ENCODE results near the gene SNPH. TPM values are rescaled to one million over a fixed set of nuclear protein-coding genes. Genes with fewer than 3 reads are reported as not detected.

SNPH gene
- total RNA-seq, 4 donors from 2014 or later, result 2.1 to 14.0 (median 4.5) TPM

GRCh38 chr20:1225783-1226654, 40.1 kb upstream of the SNPH start, which contains the start of gene RAD21L1:
Gene RAD21L1, plus strand, starts transcription at chr20:1226044. Its CDS starts 2,410 bp downstream, at chr20:1228454.
- Histone ChIP-seq H3K9me3 (no peaks in the 10 kb centered on the region), H3K4me1 (peaks cover 0 to 14% of the 10 kb centered on the region in 2 donors), H3K4me3 (peak within 1 kb of the TSS; percentile 28 to 43), H3K36me3 (no peaks in the 10 kb centered on the region), H3K27ac (peak within 1 kb of the TSS in 1 of 2 donors; percentile 56), H3K27me3 (peaks cover 0 to 37% of the 10 kb centered on the region in 2 donors)
- intact Hi-C loops (cut with DNase I; ENCODE audit: low total_unique reads), result no loop called here
- peak in 1 of 2 donors; percentile 18 for TF ChIP-seq POLR2A (IDR thresholded peaks at IDR 0.05)
- TF ChIP-seq, protein P1, sequence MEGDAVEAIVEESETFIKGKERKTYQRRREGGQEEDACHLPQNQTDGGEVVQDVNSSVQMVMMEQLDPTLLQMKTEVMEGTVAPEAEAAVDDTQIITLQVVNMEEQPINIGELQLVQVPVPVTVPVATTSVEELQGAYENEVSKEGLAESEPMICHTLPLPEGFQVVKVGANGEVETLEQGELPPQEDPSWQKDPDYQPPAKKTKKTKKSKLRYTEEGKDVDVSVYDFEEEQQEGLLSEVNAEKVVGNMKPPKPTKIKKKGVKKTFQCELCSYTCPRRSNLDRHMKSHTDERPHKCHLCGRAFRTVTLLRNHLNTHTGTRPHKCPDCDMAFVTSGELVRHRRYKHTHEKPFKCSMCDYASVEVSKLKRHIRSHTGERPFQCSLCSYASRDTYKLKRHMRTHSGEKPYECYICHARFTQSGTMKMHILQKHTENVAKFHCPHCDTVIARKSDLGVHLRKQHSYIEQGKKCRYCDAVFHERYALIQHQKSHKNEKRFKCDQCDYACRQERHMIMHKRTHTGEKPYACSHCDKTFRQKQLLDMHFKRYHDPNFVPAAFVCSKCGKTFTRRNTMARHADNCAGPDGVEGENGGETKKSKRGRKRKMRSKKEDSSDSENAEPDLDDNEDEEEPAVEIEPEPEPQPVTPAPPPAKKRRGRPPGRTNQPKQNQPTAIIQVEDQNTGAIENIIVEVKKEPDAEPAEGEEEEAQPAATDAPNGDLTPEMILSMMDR (IDR thresholded peaks at IDR 0.05), result no peak
- DNase-seq, result peak; percentile 73 to 75

- Histone ChIP-seq H3K4me3 (no peak overlapping the region), H3K27ac (no peak overlapping the region), H3K27me3 (peaks cover 0 to 37% of the 10 kb centered on the region in 2 donors), H3K36me3 (no peaks in the 10 kb centered on the region), H3K9me3 (no peaks in the 10 kb centered on the region), H3K4me1 (peaks cover 0 to 14% of the 10 kb centered on the region in 2 donors)
- no peak for TF ChIP-seq POLR2A (IDR thresholded peaks at IDR 0.05)
- TF ChIP-seq, protein P1 (IDR thresholded peaks at IDR 0.05), result no peak
- no peak for DNase-seq
- intact Hi-C loops (cut with DNase I; ENCODE audit: low total_unique reads), result no loop called here
These were observed 36.6 kb upstream of the SNPH start for GRCh38 chr20:1229541-1229940.

GRCh38 chr20:1232286-1233111, 33.6 kb upstream of the SNPH start:
- peaks cover 0 to 33% of the 10 kb centered on the region in 2 donors for H3K27me3 ChIP-seq
- H3K36me3 ChIP-seq, result no peaks in the 10 kb centered on the region
- TF ChIP-seq, protein P1 (IDR thresholded peaks at IDR 0.05), result no peak
- TF ChIP-seq POLR2A (IDR thresholded peaks at IDR 0.05), result no peak
- H3K9me3 ChIP-seq, result no peaks in the 10 kb centered on the region
- no peak overlapping the region for H3K27ac ChIP-seq
- H3K4me3 ChIP-seq, result no peak overlapping the region
- intact Hi-C loops (cut with DNase I; ENCODE audit: low total_unique reads), result no loop called here
- H3K4me1 ChIP-seq, result no peaks in the 10 kb centered on the region
- DNase-seq, result no peak

- no peaks in the 10 kb centered on the region for H3K4me1 ChIP-seq
- H3K27ac ChIP-seq, result no peak overlapping the region
- intact Hi-C loops (cut with DNase I; ENCODE audit: low total_unique reads), result no loop called here
- H3K36me3 ChIP-seq, result no peaks in the 10 kb centered on the region
- no peak overlapping the region for H3K4me3 ChIP-seq
- no peaks in the 10 kb centered on the region for H3K9me3 ChIP-seq
- peaks cover 0 to 10% of the 10 kb centered on the region in 2 donors for H3K27me3 ChIP-seq
- DNase-seq, result no peak
- TF ChIP-seq, protein P1 (IDR thresholded peaks at IDR 0.05), result no peak
- TF ChIP-seq POLR2A (IDR thresholded peaks at IDR 0.05), result no peak
These were observed 25.5 kb upstream of the SNPH start for GRCh38 chr20:1240549-1240948.
